B cell (primary cell): ENCODE data around the gene NUMA1. TPM values are rescaled to one million over a fixed set of nuclear protein-coding genes. Genes with fewer than 3 reads are reported as not detected.

ENCODE experiments used
- ATAC-seq: fragments of 200-7000 bp; cut with Tn5 transposase; one replicate; pipeline ENCODE4 v1.10.0; 2021; ENCODE audit warnings: low read depth, mild to moderate bottlenecking, moderate number of reproducible peaks, moderate library complexity
- CTCF ChIA-PET: fragments of 350-600 bp; sonication (Branson Sonifier 250); formaldehyde crosslinking; loops from one replicate; lab custom pipeline; 2021; ENCODE audit warnings: antibody characterized with exemption, inconsistent platforms; lab: Charles Lee
- POLR2A ChIA-PET: fragments of 350-600 bp; sonication (Branson Sonifier 250); formaldehyde crosslinking; loops from one replicate; lab custom pipeline; 2021; ENCODE audit warnings: antibody characterized with exemption; lab: Charles Lee
- DNase-seq: peaks from one replicate; pipeline ENCODE4 v3.0.0; 2013
- H2AFZ ChIP-seq: 2 replicates; pipeline ENCODE4 v1.6.1; 2012; ENCODE audit warnings: mild to moderate bottlenecking, low read depth, low read length; ENCODE audit not compliant: insufficient read depth, poor library complexity, severe bottlenecking
- H3K27ac ChIP-seq, 2 donors: 1 replicate in 1 of 2; 2 replicates in 1 of 2; pipeline ENCODE4 v1.5.1; 2012 to 2013; ENCODE audit warnings: low read length in 2 of 2, mild to moderate bottlenecking in 2 of 2, moderate library complexity in 1 of 2
- H3K27me3 ChIP-seq, 4 experiments: fragments of 200-600 bp in 1 of 4; sonication (generic) in 1 of 4; replicated peaks in 1 of 4; 1 replicate in 2 of 4; 2 replicates in 2 of 4; pipeline versions ENCODE4 v1.6.1 to v1.7.0; 2013 to 2016; ENCODE audit warnings: low read length in 3 of 4, mild to moderate bottlenecking in 2 of 4, mixed read lengths in 1 of 4, moderate library complexity in 1 of 4; ENCODE audit not compliant: insufficient read depth in 4 of 4, control insufficient read depth in 3 of 4; ENCODE audit errors: control extremely low read depth in 1 of 4
- H3K36me3 ChIP-seq, 2 experiments: replicated peaks in 1 of 2; 1 replicate in 1 of 2; 2 replicates in 1 of 2; pipeline versions ENCODE4 v1.6.1 to v1.7.1; 2013; ENCODE audit warnings: low read length in 1 of 2; ENCODE audit not compliant: insufficient read depth in 2 of 2, control insufficient read depth in 1 of 2; ENCODE audit errors: control extremely low read depth in 1 of 2, extremely low read depth in 1 of 2
- H3K4me1 ChIP-seq, 2 donors: fragments of 200-600 bp in 1 of 2; sonication (generic) in 1 of 2; 1 replicate in 1 of 2; 2 replicates in 1 of 2; pipeline versions ENCODE4 v1.5.1 to v1.6.1; 2013 to 2017; ENCODE audit warnings: low read length in 2 of 2; ENCODE audit not compliant: control insufficient read depth in 2 of 2, insufficient read depth in 2 of 2
- H3K4me2 ChIP-seq: replicated peaks from 2 replicates; pipeline ENCODE3; 2012; ENCODE audit warnings: mild to moderate bottlenecking, low read depth, low read length; ENCODE audit not compliant: poor library complexity, severe bottlenecking
- H3K4me3 ChIP-seq, 5 experiments: fragments of 200-600 bp in 1 of 5; sonication (generic) in 1 of 5; 1 replicate in 3 of 5; 2 replicates in 2 of 5; pipeline versions ENCODE4 v1.5.1 to v1.7.0; 2011 to 2016; ENCODE audit warnings: low read length in 4 of 5, mild to moderate bottlenecking in 4 of 5, low read depth in 2 of 5, control low read depth in 1 of 5, moderate library complexity in 1 of 5; ENCODE audit not compliant: insufficient read depth in 1 of 5; ENCODE audit errors: control extremely low read depth in 1 of 5, extremely low read depth in 1 of 5
- H3K79me2 ChIP-seq: fragments of 200-600 bp; sonication (generic); one replicate; pipeline ENCODE4 v1.6.0; 2016; ENCODE audit warnings: low read length; ENCODE audit not compliant: control insufficient read depth, insufficient read depth
- H3K9ac ChIP-seq: fragments of 200-600 bp; sonication (generic); 2 replicates; pipeline ENCODE4 v1.6.1; 2017; ENCODE audit warnings: mild to moderate bottlenecking, low read length, moderate library complexity
- H3K9me3 ChIP-seq, 3 donors: one replicate each; pipeline versions ENCODE4 v1.6.1 to v1.7.1; 2013; ENCODE audit warnings: low read length in 2 of 3; ENCODE audit not compliant: control insufficient read depth in 2 of 3, insufficient read depth in 1 of 3; ENCODE audit errors: control extremely low read depth in 1 of 3
- H4K20me1 ChIP-seq: 2 replicates; pipeline ENCODE4 v1.6.0; 2012; ENCODE audit warnings: mild to moderate bottlenecking, low read length; ENCODE audit not compliant: insufficient read depth, control insufficient read depth, poor library complexity, severe bottlenecking
- H3K27ac Mint-ChIP-seq: one replicate; pipeline ENCODE4 v1.8.0; 2021; ENCODE audit warnings: mixed read lengths
- H3K27me3 Mint-ChIP-seq: one replicate; pipeline ENCODE4 v1.8.0; 2021; ENCODE audit warnings: mixed read lengths
- H3K4me1 Mint-ChIP-seq: one replicate; pipeline ENCODE4 v1.8.0; 2021; ENCODE audit warnings: mixed read lengths
- H3K4me3 Mint-ChIP-seq: one replicate; pipeline ENCODE4 v1.8.0; 2021; ENCODE audit warnings: mixed read lengths
- H3K9me3 Mint-ChIP-seq: one replicate; pipeline ENCODE4 v1.8.0; 2022; ENCODE audit warnings: mixed read lengths; ENCODE audit not compliant: insufficient read depth
- CTCF ChIP-seq: fragments of 200-600 bp; IDR thresholded peaks from one replicate; pipeline ENCODE4 v1.8.0; 2022; ENCODE audit warnings: antibody characterized with exemption, mild to moderate bottlenecking
- EZH2 ChIP-seq: IDR thresholded peaks from 2 replicates; pipeline ENCODE4 v1.6.1; 2012; ENCODE audit warnings: borderline replicate concordance, low read depth, mild to moderate bottlenecking, moderate library complexity, low read length; ENCODE audit not compliant: insufficient read depth, poor library complexity, severe bottlenecking
- WGBS: methylation state at CpG from one replicate; pipeline ENCODE4 v1.1.5; 2013; ENCODE audit warnings: missing lambda C conversion rate; ENCODE audit not compliant: insufficient coverage; 5-methylcytosine and 5-hydroxymethylcytosine counted together
- intact Hi-C: fragments of 100-400 bp; cut with micrococcal nuclease; formaldehyde crosslinking; loops from one replicate; pipeline ENCODE4 v1.10.0; 2022
- polyA plus RNA-seq: library from polyadenylated mRNA; depleted of rRNA; stranded (reverse); fragments of >200 nt; gene quantifications from 2 replicates; pipeline ENCODE4 v1.2.3, GENCODE V29; 2012
- total RNA-seq, 2 donors: library from RNA; stranded (reverse); fragments of 120-200 nt in 1 of 2; gene quantifications; 1 replicate in 1 of 2; 2 replicates in 1 of 2; pipeline versions ENCODE4 v1.2.3 to v1.2.4, GENCODE V29; 2013 to 2022

Gene NUMA1
- total and polyA plus RNA-seq, 2 donors (not counting 1 experiment from before 2014, with no cell fraction given) = 186 to 300 TPM

- POLR2A ChIA-PET = interaction anchor here (1.1 kb wide), 1 partner anchor 19 kb away, joined by 3 read pairs; no protein-coding TSS in a partner anchor
- CTCF ChIA-PET = interaction anchor here (5.3 kb wide), 1 partner anchor 12 kb away, joined by 36 read pairs; no protein-coding TSS in a partner anchor
- peaks cover 76% of the 10 kb centered on the region for H4K20me1 ChIP-seq
- no peak overlapping the region for H3K4me3 Mint-ChIP-seq
- TF ChIP-seq EZH2 = no peak
- TF ChIP-seq CTCF = no peak
- no peak overlapping the region for H3K9ac ChIP-seq
- H3K27me3 Mint-ChIP-seq = no peaks in the 10 kb centered on the region
- H3K27ac ChIP-seq = no peak overlapping the region
- no peaks in the 10 kb centered on the region for H3K4me1 Mint-ChIP-seq
- H3K4me2 ChIP-seq = no peak overlapping the region
- peaks cover 13% of the 10 kb centered on the region for H3K79me2 ChIP-seq
- no peaks in the 10 kb centered on the region for H3K9me3 ChIP-seq
- no peaks in the 10 kb centered on the region for H3K4me1 ChIP-seq
- no peak overlapping the region for H2AFZ ChIP-seq
- H3K27me3 ChIP-seq = no peaks in the 10 kb centered on the region
- intact Hi-C loops = no loop called here
- H3K27ac Mint-ChIP-seq = no peak overlapping the region
- DNase-seq = no peak
- H3K9me3 Mint-ChIP-seq = no peaks in the 10 kb centered on the region
- H3K4me3 ChIP-seq = no peak overlapping the region
- WGBS = 97% methylated on average over 32 of the region's 33 CpGs
- no peak for ATAC-seq
- peaks cover 1 to 99% of the 10 kb centered on the region in 2 experiments for H3K36me3 ChIP-seq
These were observed 67.2 kb downstream of the NUMA1 start for GRCh38 chr11:72012897-72013721.

- CTCF ChIA-PET = interaction anchor here (5.3 kb wide), 1 partner anchor 13 kb away, joined by 36 read pairs; no protein-coding TSS in a partner anchor
- Mint-ChIP-seq H3K4me3 (no peak overlapping the region), H3K27me3 (no peaks in the 10 kb centered on the region), H3K4me1 (no peaks in the 10 kb centered on the region), H3K27ac (no peak overlapping the region), H3K9me3 (no peaks in the 10 kb centered on the region)
- no peak for TF ChIP-seq CTCF
- no peak for TF ChIP-seq EZH2
- 95% methylated on average over 4 of the region's 5 CpGs for WGBS
- Histone ChIP-seq H3K27ac (no peak overlapping the region), H3K27me3 (no peaks in the 10 kb centered on the region), H4K20me1 (peaks cover 69% of the 10 kb centered on the region), H3K9ac (no peak overlapping the region), H3K4me1 (no peaks in the 10 kb centered on the region), H2AFZ (no peak overlapping the region), H3K4me3 (no peak overlapping the region), H3K36me3 (peaks cover 1 to 99% of the 10 kb centered on the region in 2 experiments), H3K9me3 (no peaks in the 10 kb centered on the region), H3K4me2 (no peak overlapping the region), H3K79me2 (peaks cover 8% of the 10 kb centered on the region)
- POLR2A ChIA-PET = interaction anchor here (0.5 to 1.1 kb wide), 3 partner anchors 19 to 235 kb away, joined by 3 to 8 read pairs (median 3); no protein-coding TSS in a partner anchor
- no peak for ATAC-seq
- intact Hi-C loops = no loop called here
- DNase-seq = no peak
These were observed 68.2 kb downstream of the NUMA1 start for GRCh38 chr11:72012091-72012630.
